HL-60/S4 treated with retinoic acid at 250 ng/mL for 4 days and 3 days (cell line): Measurements from ENCODE around the gene DHRS2.
"Not testable (repeated sequence)": the region's sequence is repeated elsewhere in the genome, so short reads cannot be mapped to it uniquely, and the experiment has no call there.

Experiments
- in situ Hi-C: fragments of 300-500 bp; cut with MboI; formaldehyde crosslinking; loops from 2 replicates; pipeline ENCODE4 v1.7.0; 2022; ENCODE audit warnings: low sequenced_read_pairs

The DHRS2 gene

GRCh38 chr14:23675906-23676305 lies 39.7 kb downstream of the DHRS2 start:
- in situ Hi-C loops, result no loop called here

- in situ Hi-C loops, result no loop called here
Observed at GRCh38 chr14:23681337-23681736, 45.2 kb downstream of the DHRS2 start.

GRCh38 chr14:23689709-23690514 lies 53.7 kb downstream of the DHRS2 start:
- in situ Hi-C loops, result not testable (repeated sequence)

GRCh38 chr14:23692416-23692815 lies 56.3 kb downstream of the DHRS2 start:
- in situ Hi-C loops, result no loop called here

GRCh38 chr14:23693252-23693775 lies 57.1 kb downstream of the DHRS2 start:
- in situ Hi-C loops, result no loop called here

- in situ Hi-C loops, result no loop called here
Observed at GRCh38 chr14:23694085-23694948, 58.2 kb downstream of the DHRS2 start.
